Peyer's patch (tissue), 4 donors: ENCODE measurements around the gene COPS7B.

Source experiments
- CTCF ChIP-seq, 6 experiments: fragments of 450-650 bp in 4 of 6; fragments of 200-600 bp in 2 of 6; sonication (generic) in 1 of 6; IDR thresholded peaks; one replicate each; pipeline ENCODE4 v1.5.1; 2017 to 2019; ENCODE audit warnings: antibody characterized with exemption in 6 of 6, mild to moderate bottlenecking in 3 of 6, moderate library complexity in 1 of 6
- POLR2A ChIP-seq, 2 donors: fragments of 450-650 bp; IDR thresholded peaks; one replicate each; pipeline ENCODE4 v1.5.1; 2017; ENCODE audit warnings: antibody characterized with exemption in 2 of 2, mild to moderate bottlenecking in 2 of 2, moderate library complexity in 2 of 2

GRCh38 chr2:231745303-231746038 lies 40.8 kb upstream of the COPS7B start:
- TF ChIP-seq CTCF (IDR thresholded peaks at IDR 0.05) (no peak), POLR2A (IDR thresholded peaks at IDR 0.05) (no peak)
